GM12872 (cell line): ENCODE data around the gene HOXA2.

Experiments
- CTCF ChIP-seq: IDR thresholded peaks from 3 replicates; pipeline ENCODE4 v1.5.1; 2011; ENCODE audit warnings: low read depth, mild to moderate bottlenecking, low read length, moderate library complexity; ENCODE audit not compliant: insufficient read depth

Gene HOXA2

GRCh38 chr7:27105301-27106031 lies 3.0 kb upstream of the HOXA2 start:
- TF ChIP-seq CTCF: no peak

GRCh38 chr7:27104341-27105058 lies 2.0 kb upstream of the HOXA2 start:
- TF ChIP-seq CTCF: no peak

DNA sequence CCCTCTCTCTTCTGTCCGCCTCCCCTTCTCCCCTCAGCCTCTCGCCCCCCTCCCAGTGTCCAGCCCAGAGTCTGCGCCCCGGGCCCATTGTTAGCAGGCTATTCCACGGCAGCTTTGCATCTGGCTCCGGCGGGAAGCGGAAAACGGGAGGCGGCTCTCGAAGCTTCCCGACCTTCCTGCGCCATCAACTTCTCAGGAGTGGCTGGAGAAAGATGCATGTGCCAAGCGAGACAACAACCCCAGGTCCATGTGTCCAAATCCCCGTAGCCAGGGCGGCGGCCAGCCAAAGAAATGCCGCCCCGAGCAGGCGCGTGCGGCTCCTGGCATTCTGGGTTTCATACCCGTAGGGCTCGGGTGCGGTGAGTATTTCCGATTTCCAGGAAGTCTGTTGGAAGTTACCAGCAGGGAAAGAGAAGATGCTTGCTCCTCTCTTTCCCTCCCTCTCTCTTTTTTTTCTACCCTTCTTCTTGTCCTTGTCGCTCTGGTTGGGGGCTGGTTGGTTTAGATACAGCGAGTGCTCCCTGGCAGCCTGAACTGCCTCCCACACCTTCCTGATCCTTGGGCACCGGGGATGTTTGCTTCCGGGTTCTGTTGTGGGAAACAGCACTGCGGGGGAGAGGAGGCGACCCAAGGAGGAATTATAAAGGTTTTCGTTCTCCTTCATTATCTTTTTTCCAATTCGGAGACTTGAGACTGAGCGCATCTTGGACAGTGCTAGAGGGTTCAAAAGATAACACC lies 1.2 kb upstream of the HOXA2 start:
- TF ChIP-seq CTCF: no peak

- no peak for TF ChIP-seq CTCF
Measured at GRCh38 chr7:27101957-27102580, 414 bp downstream of the HOXA2 start.

GRCh38 chr7:27101171-27101956 lies 1.1 kb downstream of the HOXA2 start:
- TF ChIP-seq CTCF: no peak

GRCh38 chr7:27100694-27101170 lies 1.8 kb downstream of the HOXA2 start:
- TF ChIP-seq CTCF: no peak
